ENCODE data around the gene NDUFA3.
"Not testable (repeated sequence)": the region's sequence is repeated elsewhere in the genome, so short reads cannot be mapped to it uniquely, and the experiment has no call there.

The NDUFA3 gene

GRCh38 chr19:54099190-54099902 lies 3.3 kb upstream of the NDUFA3 start:
- no peak for TF ChIP-seq CTCF (IDR thresholded peaks at IDR 0.05; ENCODE audit: control insufficient read depth, extremely low read depth, insufficient read depth)
- no peak overlapping the region for H3K4me3 ChIP-seq (ENCODE audit: low read depth, low read length)
- no peak for DNase-seq (ENCODE audit: low read depth)

- DNase-seq (ENCODE audit: low read depth); H3K4me3 ChIP-seq (ENCODE audit: low read depth, low read length): not testable (repeated sequence)
Measured at GRCh38 chr19:54099903-54100255, 2.8 kb upstream of the NDUFA3 start.

GRCh38 chr19:54100561-54100960 lies 2.1 kb upstream of the NDUFA3 start, which contains the start of gene OSCAR:
TSS of gene OSCAR (minus strand) at chr19:54100803. CDS start at chr19:54100792, 11 bp downstream.
- DNase-seq (ENCODE audit: low read depth) = no peak
- TF ChIP-seq CTCF (IDR thresholded peaks at IDR 0.05; ENCODE audit: control insufficient read depth, extremely low read depth, insufficient read depth) = no peak

GRCh38 chr19:54104998-54105715 lies 2.5 kb downstream of the NDUFA3 start:
- DNase-seq (ENCODE audit: low read depth) = no peak
- no peak for TF ChIP-seq CTCF (IDR thresholded peaks at IDR 0.05; ENCODE audit: control insufficient read depth, extremely low read depth, insufficient read depth)

More at GRCh38 chr19:54100561-54100960, 2.1 kb upstream of the NDUFA3 start, which contains the start of gene OSCAR:
- H3K4me3 ChIP-seq (ENCODE audit: low read depth, low read length) = no peak within 1 kb of the TSS

GRCh38 chr19:54105796-54106195 lies 3.1 kb downstream of the NDUFA3 start:
- no peak for DNase-seq (ENCODE audit: low read depth)
- no peak for TF ChIP-seq CTCF (IDR thresholded peaks at IDR 0.05; ENCODE audit: control insufficient read depth, extremely low read depth, insufficient read depth)
- H3K4me3 ChIP-seq (ENCODE audit: low read depth, low read length) = no peak overlapping the region

More at GRCh38 chr19:54104998-54105715, 2.5 kb downstream of the NDUFA3 start:
- H3K4me3 ChIP-seq (ENCODE audit: low read depth, low read length) = no peak overlapping the region

- H3K4me3 ChIP-seq (ENCODE audit: low read depth, low read length) = no peak overlapping the region
- TF ChIP-seq CTCF (IDR thresholded peaks at IDR 0.05; ENCODE audit: control insufficient read depth, extremely low read depth, insufficient read depth) = no peak
- DNase-seq (ENCODE audit: low read depth) = no peak
Measured at GRCh38 chr19:54106716-54107115, 4.1 kb downstream of the NDUFA3 start.

- DNase-seq (ENCODE audit: low read depth) = no peak
- no peak overlapping the region for H3K4me3 ChIP-seq (ENCODE audit: low read depth, low read length)
- TF ChIP-seq CTCF (IDR thresholded peaks at IDR 0.05; ENCODE audit: control insufficient read depth, extremely low read depth, insufficient read depth) = no peak
Measured at GRCh38 chr19:54107876-54108490, 5.3 kb downstream of the NDUFA3 start.

All from LNCaP clone FGC (cell line).